HG02885 (cell line): ENCODE measurements around the gene COL6A1.

Experiments
- ATAC-seq: cut with Tn5 transposase; IDR thresholded peaks from one replicate; pipeline ENCODE4 v1.9.1; 2021; ENCODE audit warnings: mild to moderate bottlenecking; ENCODE audit not compliant: unreplicated experiment, poor library complexity

Gene COL6A1

GRCh38 chr21:45981151-45982091 lies at the start of gene COL6A1:
TSS of gene COL6A1 (plus strand) at chr21:45981770. CDS start at chr21:45981851, 81 bp downstream.
- ATAC-seq, result no peak

- no peak for ATAC-seq
Measured at GRCh38 chr21:45932922-45933502, 48.6 kb upstream of the COL6A1 start.

GRCh38 chr21:45934085-45934484 lies 47.5 kb upstream of the COL6A1 start:
- ATAC-seq, result no peak

DNA sequence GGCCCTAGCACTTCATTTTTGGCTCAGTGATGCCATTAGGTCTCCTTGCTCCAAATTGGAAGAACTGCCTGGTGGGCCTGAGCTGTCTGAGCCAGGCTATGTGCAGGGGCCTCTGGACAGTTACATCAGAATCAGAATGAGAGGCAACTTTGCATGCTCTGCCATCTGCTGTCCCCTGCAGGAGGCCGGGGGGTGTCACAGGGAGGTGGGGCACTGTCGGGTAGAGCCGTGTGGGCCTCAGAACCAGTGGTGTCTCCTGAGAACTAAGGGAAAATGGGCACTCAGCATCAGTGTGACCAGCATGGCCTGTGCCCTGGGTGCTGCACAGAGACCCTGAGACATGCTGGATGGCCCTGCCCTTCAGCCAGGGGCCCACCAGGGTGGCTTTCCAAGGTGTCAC lies 47.0 kb upstream of the COL6A1 start:
- no peak for ATAC-seq

DNA sequence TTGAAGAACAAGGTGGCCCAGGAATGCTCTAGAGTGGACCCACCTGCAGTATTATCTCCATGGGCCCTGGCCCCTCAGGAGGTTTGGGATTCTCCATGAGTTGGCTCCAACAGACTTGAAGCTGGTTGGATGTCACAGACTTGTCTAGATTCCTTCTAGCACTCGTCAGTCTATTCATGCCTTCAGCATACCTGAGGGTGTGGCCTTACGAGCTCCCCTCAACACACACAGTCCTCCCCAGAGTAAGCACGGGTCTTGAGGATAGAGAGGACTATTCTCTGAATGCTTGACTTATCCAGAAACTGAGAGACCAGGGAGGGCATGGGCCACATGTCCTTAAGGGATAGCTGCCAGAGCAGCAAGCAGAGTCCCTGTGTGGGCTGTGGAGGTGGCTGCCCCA lies 45.9 kb upstream of the COL6A1 start:
- no peak for ATAC-seq

DNA sequence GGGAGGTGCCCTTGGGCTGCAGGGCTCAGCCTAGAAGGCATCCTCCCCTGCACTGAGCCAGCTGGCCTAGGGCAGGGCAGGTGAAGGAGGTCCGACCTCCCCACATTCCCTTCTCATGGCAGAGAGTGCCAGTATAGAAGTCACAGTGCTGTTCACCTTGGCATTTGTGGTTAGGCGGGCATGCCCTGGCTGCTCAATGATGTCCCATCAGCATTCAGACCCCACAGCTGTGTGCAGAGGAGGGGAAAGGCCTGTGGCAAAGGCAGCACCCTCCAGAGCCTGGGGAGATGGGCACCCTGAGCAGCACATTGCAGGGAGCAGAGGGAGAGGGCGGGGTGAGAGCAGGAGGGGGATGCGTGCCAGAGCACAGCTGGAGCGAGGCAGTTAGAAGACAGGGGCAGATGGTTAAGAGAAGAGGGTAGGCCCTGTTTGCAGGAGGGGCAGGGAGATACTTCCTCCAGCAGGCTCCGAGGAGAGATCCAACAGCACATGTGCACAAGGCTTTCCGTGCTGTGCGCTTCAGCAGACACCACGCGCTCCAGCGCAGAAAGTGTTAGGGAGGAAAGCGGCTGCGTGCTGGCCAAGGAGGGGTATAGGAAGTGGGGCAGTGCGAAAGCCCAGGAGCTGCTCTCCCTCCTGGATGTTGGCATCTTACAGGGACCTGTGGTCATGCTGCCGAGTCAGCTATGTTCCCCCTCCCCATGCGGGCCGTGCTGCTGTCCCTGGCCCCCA lies 43.7 kb upstream of the COL6A1 start:
- ATAC-seq, result no peak

- no peak for ATAC-seq
Measured at GRCh38 chr21:45938453-45938755, 43.2 kb upstream of the COL6A1 start.

GRCh38 chr21:45938811-45939520 lies 42.6 kb upstream of the COL6A1 start:
- ATAC-seq, result no peak

DNA sequence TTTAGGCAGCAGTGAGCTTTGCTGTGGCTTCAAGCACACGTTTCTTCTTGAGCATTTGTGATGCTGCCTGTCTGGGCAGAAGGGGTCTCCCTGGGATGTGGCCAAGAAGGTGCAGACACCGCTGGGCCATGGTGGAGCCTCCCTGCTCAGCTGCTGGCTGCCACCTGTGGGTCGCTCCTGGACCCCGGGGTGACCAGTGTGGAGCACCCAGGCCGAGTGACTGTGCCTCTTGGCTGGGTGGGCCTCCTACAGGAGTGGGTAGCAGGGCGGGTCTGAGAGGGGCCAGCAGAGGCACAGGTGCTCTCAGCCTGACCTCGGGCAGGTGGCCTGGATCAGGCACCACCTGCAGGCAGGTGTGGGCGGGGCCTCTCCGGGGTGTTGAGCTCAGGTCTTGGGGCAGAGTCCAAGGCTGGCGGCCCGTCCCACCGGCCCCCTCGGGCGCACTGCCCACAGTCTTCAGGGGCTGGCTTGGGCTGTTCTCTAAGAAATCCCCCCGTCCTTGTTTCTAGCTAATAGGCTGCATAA lies 42.0 kb upstream of the COL6A1 start:
- no peak for ATAC-seq

GRCh38 chr21:45940091-45940490 lies 41.5 kb upstream of the COL6A1 start:
- no peak for ATAC-seq

DNA sequence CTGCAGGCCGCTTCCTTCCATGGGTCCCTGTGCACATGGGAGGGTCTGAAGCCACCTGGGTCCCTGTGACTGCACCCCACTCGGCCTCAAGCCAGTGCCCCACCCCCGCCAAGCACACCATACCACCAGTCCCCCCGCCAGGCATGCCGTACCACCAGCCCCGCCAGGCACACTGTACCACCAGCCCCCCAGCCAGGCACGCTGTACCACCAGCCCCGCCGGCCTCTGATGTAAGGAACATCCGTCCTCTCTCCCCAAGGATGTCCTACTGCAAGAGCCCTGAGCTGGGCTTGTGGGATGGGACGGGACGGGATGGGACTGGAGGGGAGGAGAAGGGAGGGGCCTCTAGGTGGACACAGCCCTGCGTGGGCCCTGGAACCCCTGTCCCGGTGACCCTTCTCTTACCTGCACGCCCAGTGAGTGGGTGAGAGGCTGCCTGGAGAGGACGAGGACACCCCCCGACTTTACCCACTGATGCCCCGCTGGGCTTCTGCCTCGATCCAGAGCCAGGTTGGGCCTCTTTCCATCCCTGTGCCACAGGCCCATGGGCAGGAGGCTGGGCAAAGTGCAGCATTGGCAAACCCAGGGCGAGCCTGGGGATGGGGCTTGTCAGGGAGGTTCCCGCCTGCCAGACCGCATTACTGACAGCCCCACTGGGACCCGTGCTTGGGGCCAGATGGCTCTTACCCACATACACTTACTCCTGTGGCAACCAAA lies 40.8 kb upstream of the COL6A1 start:
- ATAC-seq, result no peak

DNA sequence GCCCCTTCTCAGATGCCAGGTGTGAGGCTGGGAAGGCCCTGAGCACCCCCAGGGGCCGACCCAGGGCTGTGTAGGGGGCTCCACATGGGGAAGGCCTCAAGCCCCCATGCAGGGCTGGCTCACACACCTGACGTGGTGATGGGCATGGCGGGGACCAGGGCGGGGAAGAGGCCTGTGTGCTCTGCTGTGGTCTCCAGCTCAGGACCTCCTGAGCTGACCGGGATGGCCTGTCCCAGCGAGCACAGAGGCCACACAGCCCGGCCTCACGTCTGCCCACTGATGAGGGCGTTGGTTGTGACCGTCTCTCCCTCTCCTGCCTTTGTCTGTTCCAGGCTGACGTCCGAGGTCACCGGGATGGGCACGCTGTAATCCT lies 40.2 kb upstream of the COL6A1 start:
- no peak for ATAC-seq

- no peak for ATAC-seq
Measured at GRCh38 chr21:45941717-45942546, 39.6 kb upstream of the COL6A1 start.

DNA sequence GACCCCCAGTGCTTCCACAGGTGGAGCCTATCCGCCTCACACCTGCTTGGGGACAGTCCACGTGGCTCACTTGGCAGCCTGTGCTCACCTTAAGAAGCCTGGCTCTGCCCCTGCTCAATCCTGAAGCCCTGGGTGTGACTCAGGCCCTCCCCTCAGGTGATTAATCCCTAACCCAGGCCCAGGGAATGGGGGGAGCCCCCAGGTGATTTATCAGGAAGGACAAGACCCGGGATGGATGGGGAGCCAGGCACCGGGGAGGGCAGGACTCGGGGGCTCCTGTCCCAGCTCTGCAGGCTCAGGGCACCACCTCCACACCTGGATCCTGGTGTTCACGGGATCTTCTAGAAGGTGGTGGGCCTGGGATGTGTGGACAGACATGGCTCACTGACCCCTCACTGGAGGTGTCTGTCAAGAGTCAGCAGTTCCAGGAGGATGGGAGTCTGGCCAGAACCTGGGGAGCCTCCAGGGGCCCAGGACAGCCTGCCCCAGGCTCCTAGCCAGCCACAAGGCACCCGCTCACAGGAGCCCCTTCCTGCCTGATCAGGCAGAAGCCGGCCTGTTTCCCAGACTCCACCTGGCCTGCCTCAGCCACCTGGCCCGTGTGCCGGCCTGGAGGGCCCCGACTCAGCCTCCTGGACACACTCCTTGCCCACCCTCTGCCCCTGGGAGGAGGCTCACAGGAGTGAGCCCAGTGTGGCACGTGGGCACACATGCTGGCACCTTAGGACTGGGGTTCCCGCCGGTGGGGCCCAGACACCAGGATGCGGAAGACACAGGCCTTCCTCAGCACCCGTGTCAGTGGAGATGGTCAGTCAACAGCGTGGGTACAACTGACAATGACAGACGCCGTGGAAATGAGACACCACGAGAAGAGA lies 38.6 kb upstream of the COL6A1 start:
- ATAC-seq, result no peak

DNA sequence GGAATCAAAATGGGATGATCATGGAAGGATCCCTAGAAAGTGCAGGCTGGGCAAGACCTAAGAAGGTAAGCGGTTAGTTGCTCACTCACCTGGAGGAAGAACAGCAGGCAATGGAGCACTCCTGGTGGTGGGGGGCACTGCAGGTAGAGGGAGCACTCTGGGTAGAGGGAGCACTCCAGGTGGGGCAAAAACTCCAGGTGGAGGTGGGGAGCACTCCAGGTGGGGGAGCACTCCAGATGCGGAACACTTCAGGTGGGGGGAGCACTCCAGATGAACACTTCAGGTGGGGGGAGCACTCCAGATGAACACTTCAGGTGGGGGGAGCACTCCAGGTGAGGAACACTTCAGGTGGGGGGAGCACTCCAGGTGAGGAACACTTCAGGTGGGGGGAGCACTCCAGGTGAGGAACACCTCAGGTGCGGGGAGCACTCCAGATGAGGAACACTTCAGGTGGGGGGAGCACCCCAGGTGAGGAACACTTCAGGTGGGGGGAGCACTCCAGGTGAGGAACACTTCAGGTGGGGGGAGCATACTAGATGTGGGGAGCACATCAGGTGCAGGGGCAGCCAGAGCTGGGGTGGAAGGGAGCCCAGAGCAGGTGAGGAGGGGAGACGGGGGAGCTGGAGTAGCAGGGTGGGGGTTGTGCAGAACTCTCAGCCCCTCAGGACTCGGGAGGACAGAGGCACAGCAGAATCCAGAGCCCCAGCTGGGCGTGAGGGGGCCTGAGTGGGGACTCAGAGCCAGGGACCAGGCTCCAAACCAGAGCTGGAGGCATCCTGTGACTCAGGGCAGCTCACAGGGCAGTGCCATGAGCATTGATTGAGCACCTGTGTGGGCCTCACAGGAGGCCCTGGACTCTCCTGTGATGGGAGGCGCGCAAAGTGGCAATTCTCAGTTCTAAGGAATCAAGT lies 37.7 kb upstream of the COL6A1 start:
- no peak for ATAC-seq

DNA sequence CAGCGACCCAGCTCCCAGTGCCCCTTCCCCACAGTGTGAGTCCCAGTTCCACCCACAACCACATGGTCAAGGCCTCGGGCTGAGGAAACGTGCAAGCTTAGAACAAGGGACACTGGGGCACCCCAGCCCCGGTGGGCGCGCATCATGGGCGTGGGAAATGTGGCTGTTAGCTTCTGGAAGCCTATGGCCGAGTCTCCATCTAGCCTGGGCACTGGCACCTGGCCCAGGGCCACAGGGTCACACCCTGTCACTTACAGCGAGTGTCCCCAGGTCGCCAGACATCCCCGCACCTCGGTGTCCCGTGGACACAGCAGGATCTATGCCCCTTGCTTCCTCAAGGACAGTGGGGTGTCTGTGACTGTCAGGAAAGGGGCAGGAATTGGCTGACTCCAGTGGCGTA lies 37.0 kb upstream of the COL6A1 start:
- ATAC-seq, result no peak
